Measurements from ENCODE around the gene ABLIM2. TPM values are rescaled to one million over a fixed set of nuclear protein-coding genes. Genes with fewer than 3 reads are reported as not detected.
A peak's percentile ranks its signal among the peaks of the same experiment; 100 is the strongest.

The ABLIM2 gene
- total and polyA plus RNA-seq, 2 of the 13 experiments (the other 11 are each of a cell fraction or from before 2014, with no cell fraction given) = 0.20 to 0.37 TPM

- no peak for TF ChIP-seq CEBPZ (IDR thresholded peaks at IDR 0.05; ENCODE audit: low read length)
- TF ChIP-seq ZNF589 (CRISPR knock-in tag; conservative IDR thresholded peaks at IDR 0.05) = no peak
- TF ChIP-seq TFDP1 (CRISPR knock-in tag; IDR thresholded peaks at IDR 0.05; ENCODE audit: borderline replicate concordance) = peak; percentile 60; the same call in 1 of the 2 replicates
- TF ChIP-seq FOSL1 (CRISPR knock-in tag; IDR thresholded peaks at IDR 0.05; ENCODE audit: borderline replicate concordance) = no peak; the same call in 1 of the 2 replicates
- no peak for TF ChIP-seq NFE2 (CRISPR knock-in tag; IDR thresholded peaks at IDR 0.05)
- no peak for TF ChIP-seq HOXA9 (CRISPR knock-in tag; IDR thresholded peaks at IDR 0.05; ENCODE audit: borderline replicate concordance)
- no peak; the same call in 1 of the 2 replicates for TF ChIP-seq REL (CRISPR knock-in tag; conservative IDR thresholded peaks at IDR 0.05)
- no peak for TF ChIP-seq ZNF251 (CRISPR knock-in tag; IDR thresholded peaks at IDR 0.05)
- no peak for TF ChIP-seq TCF12 (IDR thresholded peaks at IDR 0.05)
- TF ChIP-seq TCF12 (CRISPR knock-in tag; IDR thresholded peaks at IDR 0.05) = 0 out of 2 replicates have a peak, but pooled peaks have one; percentile 27
- TF ChIP-seq, protein P1, sequence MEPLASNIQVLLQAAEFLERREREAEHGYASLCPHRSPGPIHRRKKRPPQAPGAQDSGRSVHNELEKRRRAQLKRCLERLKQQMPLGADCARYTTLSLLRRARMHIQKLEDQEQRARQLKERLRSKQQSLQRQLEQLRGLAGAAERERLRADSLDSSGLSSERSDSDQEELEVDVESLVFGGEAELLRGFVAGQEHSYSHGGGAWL (CRISPR knock-in tag; IDR thresholded peaks at IDR 0.05) = peak; percentile 62
- peak; percentile 97 for TF ChIP-seq SAP130 (CRISPR knock-in tag; IDR thresholded peaks at IDR 0.05; ENCODE audit: low read depth)
- no peak; the same call in 1 of the 2 replicates for TF ChIP-seq ZFP36L2 (CRISPR knock-in tag; IDR thresholded peaks at IDR 0.05)
- TF ChIP-seq, protein P2, sequence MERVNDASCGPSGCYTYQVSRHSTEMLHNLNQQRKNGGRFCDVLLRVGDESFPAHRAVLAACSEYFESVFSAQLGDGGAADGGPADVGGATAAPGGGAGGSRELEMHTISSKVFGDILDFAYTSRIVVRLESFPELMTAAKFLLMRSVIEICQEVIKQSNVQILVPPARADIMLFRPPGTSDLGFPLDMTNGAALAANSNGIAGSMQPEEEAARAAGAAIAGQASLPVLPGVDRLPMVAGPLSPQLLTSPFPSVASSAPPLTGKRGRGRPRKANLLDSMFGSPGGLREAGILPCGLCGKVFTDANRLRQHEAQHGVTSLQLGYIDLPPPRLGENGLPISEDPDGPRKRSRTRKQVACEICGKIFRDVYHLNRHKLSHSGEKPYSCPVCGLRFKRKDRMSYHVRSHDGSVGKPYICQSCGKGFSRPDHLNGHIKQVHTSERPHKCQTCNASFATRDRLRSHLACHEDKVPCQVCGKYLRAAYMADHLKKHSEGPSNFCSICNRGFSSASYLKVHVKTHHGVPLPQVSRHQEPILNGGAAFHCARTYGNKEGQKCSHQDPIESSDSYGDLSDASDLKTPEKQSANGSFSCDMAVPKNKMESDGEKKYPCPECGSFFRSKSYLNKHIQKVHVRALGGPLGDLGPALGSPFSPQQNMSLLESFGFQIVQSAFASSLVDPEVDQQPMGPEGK (CRISPR knock-in tag; IDR thresholded peaks at IDR 0.05) = peak; percentile 90
- TF ChIP-seq, protein P3, sequence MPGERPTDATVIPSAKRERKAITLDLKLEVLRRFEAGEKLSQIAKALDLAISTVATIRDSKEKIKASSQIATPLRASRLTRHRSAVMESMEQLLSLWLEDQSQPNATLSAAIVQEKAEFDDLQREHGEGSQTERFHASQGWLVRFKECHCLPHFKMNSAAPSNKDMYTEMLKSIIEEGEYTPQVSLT (CRISPR knock-in tag; IDR thresholded peaks at IDR 0.05; ENCODE audit: borderline replicate concordance, low read depth) = no peak
- TF ChIP-seq THYN1 (CRISPR knock-in tag; IDR thresholded peaks at IDR 0.05; ENCODE audit: borderline replicate concordance, low read depth) = no peak
- TF ChIP-seq ZNF790 (CRISPR knock-in tag; IDR thresholded peaks at IDR 0.05; ENCODE audit: borderline replicate concordance) = no peak
- no peak for TF ChIP-seq CENPX (CRISPR knock-in tag; IDR thresholded peaks at IDR 0.05)
- no peak for TF ChIP-seq NBN (conservative IDR thresholded peaks at IDR 0.05)
- peak; percentile 44; the same call in 1 of the 2 replicates for TF ChIP-seq MAZ (IDR thresholded peaks at IDR 0.05; ENCODE audit: borderline replicate concordance, low read depth, low read length)
- peak; percentile 76 for TF ChIP-seq MAZ (CRISPR knock-in tag; IDR thresholded peaks at IDR 0.05; ENCODE audit: low read depth)
- TF ChIP-seq, protein P4, sequence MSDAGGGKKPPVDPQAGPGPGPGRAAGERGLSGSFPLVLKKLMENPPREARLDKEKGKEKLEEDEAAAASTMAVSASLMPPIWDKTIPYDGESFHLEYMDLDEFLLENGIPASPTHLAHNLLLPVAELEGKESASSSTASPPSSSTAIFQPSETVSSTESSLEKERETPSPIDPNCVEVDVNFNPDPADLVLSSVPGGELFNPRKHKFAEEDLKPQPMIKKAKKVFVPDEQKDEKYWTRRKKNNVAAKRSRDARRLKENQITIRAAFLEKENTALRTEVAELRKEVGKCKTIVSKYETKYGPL (CRISPR knock-in tag; IDR thresholded peaks at IDR 0.05) = no peak
Observed at GRCh38 chr4:8198906-8199593, 40.4 kb upstream of the ABLIM2 start, which contains the start of gene SH3TC1 (continued).

Measured in HepG2 (cell line).